ENCODE data around the gene RBM4. TPM values are rescaled to one million over a fixed set of nuclear protein-coding genes. Genes with fewer than 3 reads are reported as not detected.
"Not testable (repeated sequence)": the region's sequence is repeated elsewhere in the genome, so short reads cannot be mapped to it uniquely, and the experiment has no call there.

RBM4 gene
- total and polyA plus RNA-seq, 2 of the 13 experiments (the other 11 are each of a cell fraction or from before 2014, with no cell fraction given) = 126 to 136 TPM

DNA sequence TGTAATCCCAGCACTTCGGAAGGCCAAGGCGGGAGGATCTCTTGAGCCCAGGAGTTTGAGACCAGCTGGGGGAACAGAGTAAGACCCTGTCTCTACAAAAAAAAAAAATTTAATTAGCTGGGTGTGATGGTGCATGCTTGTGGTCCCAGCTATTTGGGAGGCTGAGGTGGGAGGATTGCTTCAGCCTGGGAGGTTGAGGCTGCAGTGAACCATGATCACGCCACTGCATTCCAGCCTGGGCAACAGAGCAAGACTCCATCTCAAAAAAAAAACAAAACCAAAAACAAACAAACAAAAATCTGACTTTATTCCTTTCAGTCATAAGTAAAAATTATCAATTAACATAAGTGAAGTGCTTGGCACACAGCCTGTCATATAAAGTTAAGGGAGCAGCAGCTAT is 31.9 kb upstream of the RBM4 start:
- in situ Hi-C loops (cut with HindIII; ENCODE audit: extremely low pct_ligation_motif_present, low pct_unique_long_range_greater_than_20kb); H3K4me2 ChIP-seq (ENCODE audit: low read depth, low read length); BruUV-seq (replicated peaks); H4K20me1 ChIP-seq (ENCODE audit: insufficient read depth, low read length); CTCF ChIA-PET (ENCODE audit: low intra/inter-chr PET ratio, low total read pairs); H3K4me3 ChIP-seq (replicated peaks in 1 of 3; ENCODE audit: insufficient read depth in 1 of 3, low read depth in 2 of 3, low read length in 3 of 3); FAIRE-seq; H3K9me3 ChIP-seq (ENCODE audit: low read length); DNase-seq (ENCODE audit: low spot score); H2AFZ ChIP-seq (ENCODE audit: low read length); H3K27me3 ChIP-seq (ENCODE audit: control insufficient read depth in 1 of 2, insufficient read depth in 2 of 2, low read length in 2 of 2); H3K79me2 ChIP-seq (ENCODE audit: insufficient read depth, low read length); ATAC-seq; intact Hi-C loops (cut with micrococcal nuclease; ENCODE audit: unreplicated experiment): not testable (repeated sequence)
- H3K27ac ChIP-seq (ENCODE audit: extremely low read length, insufficient read depth, low read length) = peak overlapping the region; percentile 70
- peaks cover 7 to 19% of the 10 kb centered on the region in 2 experiments; a peak in 4 of 5 replicates for H3K36me3 ChIP-seq (replicated peaks in 1 of 2; ENCODE audit: control insufficient read depth in 1 of 2, insufficient read depth in 2 of 2, low read length in 2 of 2)
- 96% methylated on average over 3 of the region's 3 CpGs for WGBS (ENCODE audit: low lambda C conversion rate)
- TF ChIP-seq ZNF121 (CRISPR knock-in tag; IDR thresholded peaks at IDR 0.05) = peak; percentile 86
- TF ChIP-seq, protein P1, sequence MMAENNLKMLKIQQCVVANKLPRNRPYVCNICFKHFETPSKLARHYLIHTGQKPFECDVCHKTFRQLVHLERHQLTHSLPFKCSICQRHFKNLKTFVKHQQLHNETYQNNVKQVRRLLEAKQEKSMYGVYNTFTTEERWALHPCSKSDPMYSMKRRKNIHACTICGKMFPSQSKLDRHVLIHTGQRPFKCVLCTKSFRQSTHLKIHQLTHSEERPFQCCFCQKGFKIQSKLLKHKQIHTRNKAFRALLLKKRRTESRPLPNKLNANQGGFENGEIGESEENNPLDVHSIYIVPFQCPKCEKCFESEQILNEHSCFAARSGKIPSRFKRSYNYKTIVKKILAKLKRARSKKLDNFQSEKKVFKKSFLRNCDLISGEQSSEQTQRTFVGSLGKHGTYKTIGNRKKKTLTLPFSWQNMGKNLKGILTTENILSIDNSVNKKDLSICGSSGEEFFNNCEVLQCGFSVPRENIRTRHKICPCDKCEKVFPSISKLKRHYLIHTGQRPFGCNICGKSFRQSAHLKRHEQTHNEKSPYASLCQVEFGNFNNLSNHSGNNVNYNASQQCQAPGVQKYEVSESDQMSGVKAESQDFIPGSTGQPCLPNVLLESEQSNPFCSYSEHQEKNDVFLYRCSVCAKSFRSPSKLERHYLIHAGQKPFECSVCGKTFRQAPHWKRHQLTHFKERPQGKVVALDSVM (CRISPR knock-in tag; IDR thresholded peaks at IDR 0.05) = peak; percentile 88
- H3K9ac ChIP-seq (ENCODE audit: insufficient read depth, low read depth, low read length) = peak overlapping the region; percentile 40; the same call in 1 of the 2 replicates
- POLR2A ChIA-PET = interaction anchor here (1.0 to 4.9 kb wide), 11 partner anchors 10 to 127 kb away, joined by 3 to 51 read pairs (median 6); partner anchors contain the start of genes CCDC87, CCS, DPP3 and RBM14
- H3K4me1 ChIP-seq (ENCODE audit: insufficient read depth, low read length) = peaks cover 23% of the 10 kb centered on the region

GRCh38 chr11:66607126-66607834 is 31.2 kb upstream of the RBM4 start:
- Histone ChIP-seq H4K20me1 (ENCODE audit: insufficient read depth, low read length) (no peaks in the 10 kb centered on the region), H3K9me3 (ENCODE audit: low read length) (no peaks in the 10 kb centered on the region), H3K4me3 (replicated peaks in 1 of 3; ENCODE audit: insufficient read depth in 1 of 3, low read depth in 2 of 3, low read length in 3 of 3) (peak overlapping the region in 1 of 3 experiments; percentile 14; a peak in 2 of 6 replicates), H3K79me2 (ENCODE audit: insufficient read depth, low read length) (no peaks in the 10 kb centered on the region), H2AFZ (ENCODE audit: low read length) (no peak overlapping the region), H3K4me2 (ENCODE audit: low read depth, low read length) (peak overlapping the region; percentile 63), H3K27ac (ENCODE audit: extremely low read length, insufficient read depth, low read length) (peak overlapping the region; percentile 70), H3K27me3 (ENCODE audit: control insufficient read depth in 1 of 2, insufficient read depth in 2 of 2, low read length in 2 of 2) (no peaks in the 10 kb centered on the region), H3K9ac (ENCODE audit: insufficient read depth, low read depth, low read length) (peak overlapping the region; percentile 40), H3K36me3 (replicated peaks in 1 of 2; ENCODE audit: control insufficient read depth in 1 of 2, insufficient read depth in 2 of 2, low read length in 2 of 2) (peaks cover 7 to 16% of the 10 kb centered on the region in 2 experiments; a peak in 4 of 5 replicates), H3K4me1 (ENCODE audit: insufficient read depth, low read length) (peaks cover 23% of the 10 kb centered on the region)
- CTCF ChIA-PET (ENCODE audit: low intra/inter-chr PET ratio, low total read pairs) = no interaction called here
- TSS peak; percentile 17 for BruUV-seq (replicated peaks)
- DNase-seq (ENCODE audit: low spot score) (peak; percentile 82), FAIRE-seq (peak; percentile 80), ATAC-seq (peak; percentile 91)
- 3% methylated on average over 7 of the region's 8 CpGs for WGBS (ENCODE audit: low lambda C conversion rate)
- intact Hi-C loops (cut with micrococcal nuclease; ENCODE audit: unreplicated experiment) = no loop called here
- POLR2A ChIA-PET = interaction anchor here (0.7 to 4.9 kb wide), 13 partner anchors 9 to 128 kb away, joined by 3 to 51 read pairs (median 5); partner anchors contain the start of genes CCDC87, CCS, DPP3 and RBM14
- in situ Hi-C loops (cut with HindIII; ENCODE audit: extremely low pct_ligation_motif_present, low pct_unique_long_range_greater_than_20kb) = no loop called here
- TF ChIP-seq, protein P2, sequence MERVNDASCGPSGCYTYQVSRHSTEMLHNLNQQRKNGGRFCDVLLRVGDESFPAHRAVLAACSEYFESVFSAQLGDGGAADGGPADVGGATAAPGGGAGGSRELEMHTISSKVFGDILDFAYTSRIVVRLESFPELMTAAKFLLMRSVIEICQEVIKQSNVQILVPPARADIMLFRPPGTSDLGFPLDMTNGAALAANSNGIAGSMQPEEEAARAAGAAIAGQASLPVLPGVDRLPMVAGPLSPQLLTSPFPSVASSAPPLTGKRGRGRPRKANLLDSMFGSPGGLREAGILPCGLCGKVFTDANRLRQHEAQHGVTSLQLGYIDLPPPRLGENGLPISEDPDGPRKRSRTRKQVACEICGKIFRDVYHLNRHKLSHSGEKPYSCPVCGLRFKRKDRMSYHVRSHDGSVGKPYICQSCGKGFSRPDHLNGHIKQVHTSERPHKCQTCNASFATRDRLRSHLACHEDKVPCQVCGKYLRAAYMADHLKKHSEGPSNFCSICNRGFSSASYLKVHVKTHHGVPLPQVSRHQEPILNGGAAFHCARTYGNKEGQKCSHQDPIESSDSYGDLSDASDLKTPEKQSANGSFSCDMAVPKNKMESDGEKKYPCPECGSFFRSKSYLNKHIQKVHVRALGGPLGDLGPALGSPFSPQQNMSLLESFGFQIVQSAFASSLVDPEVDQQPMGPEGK (CRISPR knock-in tag; IDR thresholded peaks at IDR 0.05) = peak; percentile 80
- TF ChIP-seq, protein P3, sequence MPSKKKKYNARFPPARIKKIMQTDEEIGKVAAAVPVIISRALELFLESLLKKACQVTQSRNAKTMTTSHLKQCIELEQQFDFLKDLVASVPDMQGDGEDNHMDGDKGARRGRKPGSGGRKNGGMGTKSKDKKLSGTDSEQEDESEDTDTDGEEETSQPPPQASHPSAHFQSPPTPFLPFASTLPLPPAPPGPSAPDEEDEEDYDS (CRISPR knock-in tag; IDR thresholded peaks at IDR 0.05) = 0 out of 2 replicates have a peak, but pooled peaks have one; percentile 10
- TF ChIP-seq MEF2D (CRISPR knock-in tag; IDR thresholded peaks at IDR 0.05) = 0 out of 2 replicates have a peak, but pooled peaks have one; percentile 24
- no peak for TF ChIP-seq ZNF543 (CRISPR knock-in tag; IDR thresholded peaks at IDR 0.05)
- TF ChIP-seq, protein P4, sequence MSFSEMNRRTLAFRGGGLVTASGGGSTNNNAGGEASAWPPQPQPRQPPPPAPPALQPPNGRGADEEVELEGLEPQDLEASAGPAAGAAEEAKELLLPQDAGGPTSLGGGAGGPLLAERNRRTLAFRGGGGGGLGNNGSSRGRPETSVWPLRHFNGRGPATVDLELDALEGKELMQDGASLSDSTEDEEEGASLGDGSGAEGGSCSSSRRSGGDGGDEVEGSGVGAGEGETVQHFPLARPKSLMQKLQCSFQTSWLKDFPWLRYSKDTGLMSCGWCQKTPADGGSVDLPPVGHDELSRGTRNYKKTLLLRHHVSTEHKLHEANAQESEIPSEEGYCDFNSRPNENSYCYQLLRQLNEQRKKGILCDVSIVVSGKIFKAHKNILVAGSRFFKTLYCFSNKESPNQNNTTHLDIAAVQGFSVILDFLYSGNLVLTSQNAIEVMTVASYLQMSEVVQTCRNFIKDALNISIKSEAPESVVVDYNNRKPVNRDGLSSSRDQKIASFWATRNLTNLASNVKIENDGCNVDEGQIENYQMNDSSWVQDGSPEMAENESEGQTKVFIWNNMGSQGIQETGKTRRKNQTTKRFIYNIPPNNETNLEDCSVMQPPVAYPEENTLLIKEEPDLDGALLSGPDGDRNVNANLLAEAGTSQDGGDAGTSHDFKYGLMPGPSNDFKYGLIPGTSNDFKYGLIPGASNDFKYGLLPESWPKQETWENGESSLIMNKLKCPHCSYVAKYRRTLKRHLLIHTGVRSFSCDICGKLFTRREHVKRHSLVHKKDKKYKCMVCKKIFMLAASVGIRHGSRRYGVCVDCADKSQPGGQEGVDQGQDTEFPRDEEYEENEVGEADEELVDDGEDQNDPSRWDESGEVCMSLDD (CRISPR knock-in tag; IDR thresholded peaks at IDR 0.05; ENCODE audit: borderline replicate concordance) = peak; percentile 57; the same call in 1 of the 2 replicates
- peak; percentile 47; the same call in 1 of the 2 replicates for TF ChIP-seq SAP130 (CRISPR knock-in tag; IDR thresholded peaks at IDR 0.05; ENCODE audit: low read depth)

Data from HepG2 (cell line).